HT1080 (cell line): ENCODE results near the gene CD209. TPM values are rescaled to one million over a fixed set of nuclear protein-coding genes. Genes with fewer than 3 reads are reported as not detected.
"Not testable (repeated sequence)": the region's sequence is repeated elsewhere in the genome, so short reads cannot be mapped to it uniquely, and the experiment has no call there.

Source experiments
- DNase-seq: peaks from one replicate; pipeline ENCODE4 v3.0.0-alpha.2; 2015; ENCODE audit warnings: low read depth
- polyA plus RNA-seq, 2 experiments: library from polyadenylated mRNA; depleted of rRNA; stranded (reverse); fragments of >200 nt; gene quantifications; 2 replicates each; pipeline ENCODE4 v1.2.3, GENCODE V29; 2015
- total RNA-seq: library from RNA; depleted of rRNA; stranded (reverse); fragments of >200 nt; shearing (Covaris generic); gene quantifications from 2 replicates; pipeline ENCODE4 v1.2.3, GENCODE V29; 2014; rRNA removed

CD209 gene, protein sequence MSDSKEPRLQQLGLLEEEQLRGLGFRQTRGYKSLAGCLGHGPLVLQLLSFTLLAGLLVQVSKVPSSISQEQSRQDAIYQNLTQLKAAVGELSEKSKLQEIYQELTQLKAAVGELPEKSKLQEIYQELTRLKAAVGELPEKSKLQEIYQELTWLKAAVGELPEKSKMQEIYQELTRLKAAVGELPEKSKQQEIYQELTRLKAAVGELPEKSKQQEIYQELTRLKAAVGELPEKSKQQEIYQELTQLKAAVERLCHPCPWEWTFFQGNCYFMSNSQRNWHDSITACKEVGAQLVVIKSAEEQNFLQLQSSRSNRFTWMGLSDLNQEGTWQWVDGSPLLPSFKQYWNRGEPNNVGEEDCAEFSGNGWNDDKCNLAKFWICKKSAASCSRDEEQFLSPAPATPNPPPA
- total RNA-seq, result not detected in 2 replicates
- polyA plus RNA-seq (2015; cell fraction: cytosol; rRNA removed), result not detected in 2 replicates
- not detected in 2 replicates for polyA plus RNA-seq (2015; cell fraction: nucleus; rRNA removed)

DNA sequence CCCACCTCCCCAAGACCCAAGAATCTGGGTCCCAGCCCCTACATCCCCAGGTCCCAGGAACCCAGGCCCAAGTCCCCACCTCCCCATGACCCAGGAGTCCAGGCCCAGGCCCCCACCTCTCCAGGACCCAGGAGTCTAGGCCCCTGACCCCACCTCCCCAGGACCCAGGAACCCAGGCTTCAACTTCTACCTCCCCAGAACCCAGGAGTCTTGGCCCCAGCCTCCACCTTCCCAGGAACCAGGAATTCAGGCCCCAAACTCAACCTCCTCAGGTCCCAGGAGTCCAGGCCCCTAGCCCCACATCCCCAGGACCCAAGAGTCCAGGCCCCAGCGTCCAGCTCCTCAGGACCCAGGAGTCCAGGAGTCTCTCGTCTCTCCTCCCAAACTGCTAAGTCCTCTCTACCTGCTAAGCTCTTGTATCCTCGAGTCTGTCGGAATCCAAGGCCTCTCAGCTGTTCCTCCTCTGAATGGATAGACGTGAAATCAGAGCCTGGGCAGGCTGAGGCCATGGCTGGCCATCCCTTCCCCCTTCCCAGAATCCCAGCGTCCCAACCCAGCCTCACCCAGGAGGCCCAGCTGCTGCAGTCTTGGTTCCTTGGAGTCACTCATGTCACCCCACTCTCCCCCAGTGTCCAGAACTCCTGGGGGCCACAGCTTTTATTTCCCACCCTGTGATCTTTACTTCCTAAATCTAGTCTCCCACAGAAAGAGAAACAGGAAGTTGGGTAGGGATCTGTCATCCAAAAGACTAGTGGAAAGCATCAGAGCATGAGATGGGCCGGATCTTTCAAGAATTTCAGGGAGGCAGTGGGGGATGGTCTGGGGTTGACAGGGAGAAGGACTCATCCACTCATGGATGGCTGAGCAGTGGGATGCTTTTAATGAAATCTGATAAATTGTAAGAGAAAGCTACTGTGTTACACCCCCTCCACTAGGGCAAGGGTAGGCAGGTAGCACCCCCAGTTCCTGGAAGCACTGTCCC lies at the start of gene CD209:
TSS of gene CD209 (minus strand) at position 632 of the 982 bp plus-strand sequence. CDS start at position 609, 23 bp downstream.
- DNase-seq, result no peak

DNA sequence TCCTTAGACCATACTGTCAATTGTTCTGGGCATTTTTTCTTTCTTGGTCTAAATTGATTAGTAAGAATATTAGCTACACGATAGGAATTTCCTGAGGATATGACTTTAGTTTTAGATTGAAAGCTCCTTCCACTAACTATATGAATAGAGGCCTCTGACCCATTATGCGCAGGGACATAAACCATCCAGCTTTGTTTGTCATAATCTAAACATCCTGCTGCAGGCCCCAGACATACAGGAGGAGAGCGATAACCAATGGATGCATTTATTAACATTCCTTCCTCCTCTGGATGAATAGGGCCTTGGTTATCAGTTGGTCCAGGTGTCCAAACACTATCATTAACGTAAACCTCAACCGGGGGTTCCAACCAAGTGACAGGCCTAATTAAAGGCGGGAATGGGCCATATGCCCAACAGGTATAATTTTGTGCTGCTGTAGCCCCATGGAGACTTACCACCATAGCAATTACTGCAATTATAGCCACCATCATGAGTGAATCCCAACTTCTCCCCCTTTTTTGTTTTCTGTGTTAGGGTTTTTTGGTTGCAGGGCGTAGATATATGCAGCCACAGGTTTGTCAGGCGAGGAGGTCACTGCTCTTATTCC lies 48.3 kb upstream of the CD209 start:
- peak; percentile 61 for DNase-seq

DNA sequence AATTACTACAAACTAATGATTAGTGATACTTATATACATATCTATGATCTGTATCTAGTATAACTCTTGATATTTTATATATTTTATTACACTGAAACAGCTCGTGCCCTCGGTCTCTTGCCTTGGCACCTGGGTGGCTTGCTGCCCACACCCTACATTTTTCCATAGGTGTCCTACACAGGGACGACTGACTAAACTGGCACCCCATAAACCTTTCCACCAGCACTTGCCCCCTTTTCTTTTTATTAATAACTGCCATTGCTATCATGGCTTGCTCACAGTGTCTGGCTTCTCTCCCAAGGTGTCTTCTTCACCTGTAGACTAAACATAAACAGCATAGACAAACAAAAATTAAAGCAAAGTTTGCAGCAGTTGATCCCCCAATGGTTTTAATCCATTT lies 46.2 kb upstream of the CD209 start:
- no peak for DNase-seq

DNA sequence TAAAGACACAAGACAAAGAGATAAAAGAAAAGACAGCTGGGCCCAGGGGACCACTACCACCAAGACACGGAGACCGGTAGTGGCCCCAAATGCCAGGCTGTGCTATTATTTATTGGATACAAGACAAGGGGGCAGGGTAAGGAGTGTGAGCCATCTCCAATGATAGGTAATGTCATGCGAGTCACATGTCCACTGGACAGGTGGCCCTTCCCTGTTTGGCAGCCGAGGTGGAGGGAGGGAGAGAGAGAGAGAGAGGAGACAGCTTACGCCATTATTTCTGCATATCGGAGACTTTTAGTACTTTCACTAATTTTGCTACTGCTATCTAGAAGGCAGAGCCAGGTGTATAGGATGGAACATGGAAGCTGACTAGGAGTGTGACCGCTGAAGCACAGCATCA lies 45.4 kb upstream of the CD209 start:
- not testable (repeated sequence) for DNase-seq

DNA sequence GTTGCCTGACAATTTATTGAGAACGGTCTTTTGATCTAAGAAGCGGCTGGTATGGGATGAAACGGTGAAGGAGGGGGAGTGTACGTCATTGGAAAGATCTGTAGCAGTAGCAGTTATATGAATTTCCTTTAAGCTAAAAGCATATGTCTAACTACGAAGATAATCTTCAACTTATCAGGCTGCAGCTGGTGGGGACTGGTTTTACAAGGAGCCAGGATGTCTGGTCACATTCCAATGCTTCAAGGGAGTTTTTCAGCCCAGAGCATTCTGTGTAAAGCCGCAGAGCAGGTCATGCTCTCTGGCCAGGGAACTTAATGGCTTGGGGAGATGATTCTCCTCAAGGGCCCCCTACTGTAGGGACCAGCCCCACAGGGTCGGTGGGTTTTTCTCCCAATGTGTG lies 44.9 kb upstream of the CD209 start:
- no peak for DNase-seq

DNA sequence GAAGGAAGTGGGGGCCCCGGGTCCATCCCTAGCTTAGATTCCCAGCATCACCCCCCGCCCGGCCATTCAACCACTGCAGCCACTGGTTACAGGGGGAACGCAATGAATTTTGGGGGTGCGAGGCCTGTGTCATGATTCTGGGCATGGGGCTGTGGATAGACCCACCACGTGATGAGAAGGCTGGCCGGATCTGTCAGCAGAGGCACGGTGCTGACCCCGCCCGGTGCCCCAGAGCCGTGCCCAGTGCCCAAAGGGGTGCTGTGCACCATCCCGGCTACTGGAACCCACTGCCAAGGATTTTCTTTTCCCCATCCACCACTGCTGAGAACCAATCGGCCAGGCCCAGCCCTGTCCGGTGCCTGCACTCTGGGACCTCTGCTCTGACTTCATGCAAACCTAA lies 43.1 kb upstream of the CD209 start:
- no peak for DNase-seq

DNA sequence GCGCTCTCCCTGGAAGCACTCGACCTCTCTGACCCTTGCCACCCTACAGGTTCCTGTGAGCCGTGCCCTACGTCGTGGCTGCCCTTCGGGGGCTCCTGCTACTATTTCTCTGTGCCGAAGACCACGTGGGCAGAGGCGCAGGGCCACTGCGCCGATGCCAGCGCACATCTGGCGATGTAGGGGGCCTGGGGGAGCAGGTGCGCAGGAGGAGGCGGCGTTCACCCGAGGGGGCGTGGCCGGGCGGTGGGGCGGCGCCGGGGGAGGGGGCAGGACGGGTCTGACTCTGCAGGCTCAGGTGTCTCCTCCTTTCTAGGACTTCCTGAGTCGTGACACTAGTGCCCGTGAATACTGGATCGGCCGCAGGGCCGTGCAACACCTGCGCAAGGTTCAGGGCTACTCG lies 42.1 kb upstream of the CD209 start:
- DNase-seq, result no peak

DNA sequence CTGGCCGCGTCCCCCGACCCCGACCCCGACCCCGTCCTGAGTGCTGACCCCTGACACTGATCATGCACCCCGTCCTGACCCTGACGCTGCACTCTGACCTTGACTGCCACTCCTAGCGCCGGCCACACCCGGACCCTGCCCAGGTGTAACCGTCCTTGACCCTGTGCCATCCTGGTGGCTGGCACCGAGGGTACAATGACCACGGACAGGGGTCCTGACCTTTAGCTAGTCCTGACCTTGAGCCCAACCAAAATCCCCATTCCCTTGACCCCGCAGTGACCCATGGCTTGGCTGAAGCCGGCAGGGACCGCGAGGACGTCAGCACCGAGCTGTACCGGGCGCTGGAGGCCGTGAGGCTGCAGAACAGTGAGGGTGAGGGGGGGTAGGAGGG lies 41.6 kb upstream of the CD209 start:
- DNase-seq, result no peak

DNA sequence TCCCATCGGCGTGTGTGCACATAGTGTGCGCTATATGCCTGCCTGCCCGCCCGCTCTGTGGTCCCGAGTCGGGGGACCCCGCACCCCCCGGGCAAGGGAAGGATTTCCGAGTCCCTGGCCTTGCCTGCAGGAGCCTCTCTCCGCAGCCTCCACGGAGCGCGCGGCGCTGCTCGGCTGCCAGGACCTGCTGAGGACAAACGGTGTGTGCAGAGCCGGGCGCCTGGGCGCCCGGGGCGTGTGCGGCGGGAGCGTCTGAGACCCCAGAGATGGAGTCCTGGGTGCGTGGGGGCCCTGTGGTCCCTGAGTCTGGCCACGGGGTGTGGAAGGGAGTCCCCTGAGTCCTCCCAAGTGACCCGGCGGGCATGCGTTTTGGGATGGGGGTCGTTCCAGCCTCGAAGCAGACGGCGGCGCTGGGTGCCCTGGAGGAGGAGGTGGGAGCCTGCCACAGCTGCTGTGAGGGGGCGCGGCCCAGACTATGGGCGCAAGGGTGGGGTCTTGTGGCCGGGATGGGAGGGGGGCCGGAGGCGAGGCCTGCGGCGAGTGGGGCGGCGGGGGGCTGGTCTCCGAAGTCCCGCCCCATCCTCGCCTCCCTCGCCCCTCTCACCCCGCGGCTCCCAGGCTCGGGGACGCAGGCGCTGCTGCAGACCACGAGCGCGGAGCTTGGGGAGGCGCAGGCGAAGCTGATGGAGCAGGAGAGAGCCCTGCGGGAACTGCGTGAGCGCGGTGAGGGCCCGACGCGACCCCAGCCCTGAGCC lies 41.0 kb upstream of the CD209 start:
- no peak for DNase-seq

DNA sequence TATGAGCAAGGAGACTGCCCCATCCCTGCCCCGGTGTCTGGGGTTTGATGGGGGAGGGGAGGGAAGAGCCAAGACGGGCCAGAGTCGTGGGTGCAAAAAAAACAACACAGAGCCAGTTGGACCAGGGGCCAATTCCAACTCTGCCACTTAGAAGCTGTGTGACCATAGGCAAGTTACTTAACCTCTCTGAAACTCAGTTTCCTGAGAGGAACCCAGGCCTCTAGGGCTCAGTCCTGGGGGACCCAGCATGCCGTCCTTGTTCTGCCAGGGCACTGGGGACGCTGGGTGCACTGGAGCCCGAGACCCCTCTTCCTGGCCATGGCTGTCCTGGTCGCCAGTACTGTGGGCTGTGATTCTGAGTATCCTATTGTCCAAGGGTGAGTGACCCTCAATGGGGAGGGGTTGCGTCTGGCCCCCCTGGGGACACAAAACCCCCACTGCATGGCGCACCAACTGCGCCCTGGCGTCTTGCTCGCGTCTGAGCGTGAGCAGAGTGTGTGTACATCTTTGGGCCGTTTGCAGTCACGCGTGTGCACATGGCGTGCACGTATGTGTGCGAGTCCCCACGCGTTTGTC lies 40.4 kb upstream of the CD209 start:
- no peak for DNase-seq

DNA sequence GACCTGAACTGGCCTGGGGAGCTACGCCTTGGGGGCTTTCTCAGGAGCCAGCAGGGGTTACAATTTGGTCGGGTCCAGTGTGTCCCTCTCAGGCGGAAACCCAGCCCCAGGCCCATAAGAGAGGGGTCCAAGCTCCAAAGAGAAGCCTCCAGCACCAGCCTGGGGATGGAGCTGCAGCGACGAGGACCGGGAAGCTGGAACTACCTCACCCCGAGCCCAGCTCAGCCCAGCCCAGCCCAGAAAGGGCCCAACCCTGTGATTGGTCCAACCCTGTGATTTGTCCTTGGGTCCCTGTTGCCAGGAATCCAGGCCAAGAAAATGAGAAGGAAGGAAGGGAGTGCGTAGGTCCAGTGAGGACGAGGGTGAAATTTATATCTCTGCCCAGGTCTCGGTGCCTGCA lies 39.8 kb upstream of the CD209 start:
- DNase-seq, result no peak

DNA sequence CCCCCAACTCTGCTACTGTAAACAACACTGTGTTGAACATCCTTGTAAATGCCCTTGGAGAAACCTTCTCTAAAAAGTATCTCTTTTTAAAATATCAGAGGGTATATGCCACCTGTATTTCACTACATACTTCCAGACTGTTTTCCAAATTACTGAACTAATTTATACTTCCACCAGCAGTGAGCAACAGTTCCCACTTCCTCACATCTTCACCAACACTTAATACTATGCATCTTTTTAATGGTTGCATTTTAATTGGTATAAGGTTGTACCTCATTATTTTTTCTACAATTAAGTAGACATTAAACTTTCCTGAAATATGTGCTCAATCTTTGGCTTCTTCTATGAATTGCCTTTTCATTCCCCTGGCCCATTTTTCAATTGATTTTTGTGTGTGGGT lies 37.5 kb upstream of the CD209 start:
- DNase-seq, result no peak

DNA sequence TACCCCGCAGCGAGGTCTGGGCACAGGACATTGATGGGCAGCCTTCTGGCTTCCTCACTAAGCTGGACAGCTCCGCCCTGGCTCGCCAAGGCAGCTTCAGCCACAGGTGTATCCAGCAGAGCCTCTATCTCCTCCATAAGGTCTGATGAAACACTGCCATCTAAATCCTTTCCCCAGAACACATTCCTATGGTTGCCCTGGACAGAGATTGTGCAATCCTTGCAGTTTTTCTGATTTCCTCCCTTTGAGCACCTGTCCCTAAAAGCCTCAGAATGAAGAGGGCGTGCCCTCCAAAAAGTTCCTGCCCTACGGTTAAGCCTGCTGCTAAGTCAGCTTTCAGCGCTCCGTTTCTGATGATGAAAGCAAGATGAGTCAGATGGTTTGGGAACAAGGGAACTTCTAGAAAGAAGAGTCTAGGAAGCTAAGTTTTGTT lies 36.7 kb upstream of the CD209 start:
- DNase-seq, result peak; percentile 20

DNA sequence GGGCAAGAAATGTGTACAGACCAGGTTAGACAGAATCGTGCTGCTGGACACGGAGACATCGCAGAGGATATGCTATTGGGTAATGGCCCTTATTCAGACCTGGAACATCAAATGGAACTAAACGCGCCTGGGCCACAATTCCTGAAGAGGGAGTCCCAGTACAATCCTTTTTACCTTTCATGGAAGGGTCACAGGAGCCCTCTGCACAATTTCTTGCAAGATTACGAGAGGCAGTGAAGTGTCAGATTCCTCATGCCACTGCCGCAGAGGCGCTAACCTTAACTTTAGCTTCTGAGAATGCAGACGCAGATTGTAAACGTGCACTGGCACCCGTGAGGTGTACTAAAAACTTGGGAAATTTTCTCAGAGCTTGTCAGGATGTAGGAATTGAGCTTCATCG lies 33.8 kb upstream of the CD209 start:
- DNase-seq, result no peak

DNA sequence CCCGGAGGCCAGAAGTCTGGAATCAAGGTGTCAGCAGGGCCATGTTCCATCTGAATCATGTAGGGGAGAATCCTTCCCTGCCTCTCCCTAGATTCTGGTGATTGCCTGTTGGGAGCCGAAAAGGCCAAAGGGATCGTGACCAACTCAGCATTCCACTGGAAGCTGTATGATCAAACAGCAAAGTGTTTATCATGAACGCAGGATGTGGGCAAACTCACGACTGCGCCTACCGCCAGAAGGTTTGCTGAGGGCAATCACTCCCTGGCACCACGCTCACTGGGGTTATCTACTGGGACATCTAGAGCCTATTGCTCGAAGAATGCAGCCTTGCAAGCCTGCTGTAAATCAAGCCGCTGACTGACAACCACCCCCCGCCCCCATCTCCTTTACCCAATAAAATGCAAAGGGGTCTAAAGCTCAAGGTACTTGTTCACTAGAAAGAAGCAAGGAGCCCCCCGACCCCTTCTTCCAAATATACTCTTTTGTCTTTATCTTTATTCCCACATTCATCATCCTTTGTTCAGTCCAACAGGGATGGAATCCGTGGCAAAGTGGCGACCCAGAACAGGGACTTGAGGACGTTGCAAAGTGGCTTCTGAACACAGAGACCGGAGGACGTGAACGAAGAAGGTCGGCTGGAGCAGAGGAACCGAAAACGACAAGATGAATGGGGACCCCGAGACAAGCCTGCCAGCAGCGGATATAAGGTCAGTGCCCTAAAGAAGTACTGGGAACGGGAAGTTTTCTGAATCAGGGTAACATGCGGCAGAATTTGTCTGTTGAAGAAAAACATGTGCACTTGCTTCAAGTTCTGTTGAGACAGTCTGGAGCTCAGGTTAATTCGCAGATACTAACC lies 32.5 kb upstream of the CD209 start:
- DNase-seq, result no peak

DNA sequence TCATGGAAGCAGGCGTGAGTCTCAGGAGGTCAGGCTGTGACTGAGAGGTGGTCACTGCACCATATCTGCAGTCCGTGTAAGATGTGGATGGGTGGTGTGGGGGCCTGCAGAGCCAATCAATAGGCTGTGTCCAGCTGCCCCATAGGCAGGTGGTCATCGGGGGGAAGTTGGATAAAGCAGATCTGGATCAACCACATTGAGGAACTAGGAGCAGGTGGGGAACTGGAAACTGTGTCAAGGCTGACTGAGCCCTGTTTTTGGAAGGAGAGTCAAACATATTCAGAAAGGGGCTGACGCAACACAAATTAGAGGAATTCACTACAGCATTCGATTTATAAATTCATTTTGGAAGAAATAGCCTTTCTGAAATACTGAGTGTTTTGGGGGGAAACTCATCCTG lies 30.7 kb upstream of the CD209 start:
- no peak for DNase-seq

DNA sequence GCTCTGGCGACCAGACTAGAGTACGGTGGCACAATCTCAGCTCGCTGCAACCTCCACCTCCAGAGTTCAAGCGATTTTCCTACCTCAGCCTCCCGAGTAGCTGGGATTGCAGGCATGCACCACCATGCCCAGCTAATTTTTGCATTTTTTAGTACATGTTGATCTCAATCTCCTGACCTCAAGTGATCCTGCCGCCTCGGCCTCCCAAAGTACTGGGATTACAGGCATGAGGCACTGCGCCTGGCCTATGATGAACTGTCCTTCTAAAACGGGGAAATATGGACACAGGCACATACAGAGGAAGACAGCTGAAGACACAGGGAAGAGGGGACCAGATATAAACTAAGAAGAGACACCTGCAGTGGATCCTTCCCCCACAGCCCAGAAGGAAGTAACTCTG lies 28.4 kb upstream of the CD209 start:
- DNase-seq, result no peak

DNA sequence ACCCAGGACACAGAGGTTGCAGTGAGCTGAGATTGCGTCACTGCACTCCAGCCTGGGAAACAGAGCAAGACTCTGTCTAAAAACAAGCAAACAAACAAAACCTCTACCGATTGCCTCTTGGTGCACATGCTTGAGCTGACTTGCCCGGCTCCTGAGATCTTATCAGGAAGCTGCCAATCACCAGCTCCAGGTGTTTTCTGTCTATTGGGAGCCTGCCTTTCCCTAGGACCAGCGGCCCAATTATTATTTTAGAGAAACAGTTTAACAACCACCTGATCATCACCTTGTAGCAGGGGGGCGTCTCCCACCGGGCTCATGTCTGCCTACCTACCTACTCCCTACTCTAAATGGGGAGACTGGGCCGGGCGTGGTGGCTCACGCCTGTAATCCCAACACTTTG lies 26.5 kb upstream of the CD209 start:
- no peak for DNase-seq

DNA sequence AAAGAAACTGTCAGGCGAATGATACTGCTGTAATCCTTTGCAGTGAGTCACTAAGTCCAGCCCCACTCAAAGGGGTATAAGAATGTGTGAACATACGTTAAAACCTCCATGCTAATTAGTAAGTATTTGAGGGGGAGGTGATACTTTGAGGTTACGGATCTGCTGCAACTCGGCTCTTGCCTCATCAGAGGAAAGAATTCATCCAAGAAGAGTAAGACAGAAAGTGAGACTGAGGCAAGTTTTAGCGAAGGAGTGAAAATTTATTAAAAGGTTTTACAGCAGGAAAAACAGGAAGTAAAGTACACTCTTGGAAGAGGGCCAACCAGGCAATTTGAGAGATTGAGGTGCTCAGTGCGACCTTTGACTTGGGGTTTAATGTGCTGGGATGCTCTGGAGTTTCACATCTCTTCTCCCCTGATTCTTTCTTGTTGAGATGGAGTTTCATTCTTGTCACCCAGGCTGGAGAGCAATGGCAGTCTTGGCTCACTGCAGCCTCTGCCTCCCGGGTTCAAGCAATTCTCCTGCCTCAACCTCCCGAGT lies 25.5 kb upstream of the CD209 start:
- DNase-seq, result peak; percentile 18
